Endothelial cell of umbilical vein (primary cell): ENCODE measurements around the gene MKRN1. TPM values are rescaled to one million over a fixed set of nuclear protein-coding genes. Genes with fewer than 3 reads are reported as not detected.

Experiments used
- BruUV-seq: library from RNA; stranded (reverse); fragments of 400-500 nt; replicated peaks from 2 replicates; lab custom pipeline; 2021; lab: Mats Ljungman, UMichigan
- CTCF ChIA-PET: fragments of 300-600, 350-600 bp; sonication (Branson Sonifier 250); formaldehyde crosslinking; loops from one replicate; lab custom pipeline; 2021; ENCODE audit warnings: antibody characterized with exemption, inconsistent platforms; lab: Charles Lee
- POLR2A ChIA-PET: fragments of 300-600, 350-600 bp; sonication (Branson Sonifier 250); formaldehyde crosslinking; loops from one replicate; lab custom pipeline; 2021; ENCODE audit warnings: antibody characterized with exemption, inconsistent platforms; lab: Charles Lee
- DNase-seq: peaks from one replicate; pipeline ENCODE4 v3.0.0-alpha.2; 2011; ENCODE audit warnings: low read depth, low spot score
- FAIRE-seq: peaks from 2 replicates; lab custom pipeline; 2011; peaks lifted over from hg19 to GRCh38; lab: Jason Lieb, UNC
- H2AFZ ChIP-seq: 2 replicates; pipeline ENCODE4 v1.6.0; 2012; ENCODE audit warnings: low read depth, low read length, control low read depth, inconsistent platforms
- H3K27ac ChIP-seq: 2 replicates; pipeline ENCODE4 v1.5.1; 2011; ENCODE audit warnings: low read depth, mild to moderate bottlenecking, control low read depth, low read length, moderate library complexity; ENCODE audit not compliant: insufficient read depth
- H3K27me3 ChIP-seq, 2 experiments: 2 replicates each; pipeline versions ENCODE4 v1.6.0 to v1.6.1; 2011; ENCODE audit warnings: low read length in 2 of 2, mixed read lengths in 1 of 2; ENCODE audit not compliant: control insufficient read depth in 2 of 2, insufficient read depth in 2 of 2
- H3K36me3 ChIP-seq, 2 experiments: 2 replicates in 1 of 2; 3 replicates in 1 of 2; pipeline ENCODE4 v1.5.1; 2011; ENCODE audit warnings: low read length in 2 of 2, mild to moderate bottlenecking in 1 of 2, moderate library complexity in 1 of 2; ENCODE audit not compliant: control insufficient read depth in 2 of 2, insufficient read depth in 2 of 2; ENCODE audit errors: extremely low read depth in 1 of 2
- H3K4me1 ChIP-seq: 3 replicates; pipeline ENCODE4 v1.5.1; 2011; ENCODE audit warnings: mild to moderate bottlenecking, low read length; ENCODE audit not compliant: control insufficient read depth, insufficient read depth; ENCODE audit errors: extremely low read depth
- H3K4me2 ChIP-seq: 2 replicates; pipeline ENCODE4 v1.6.1; 2011; ENCODE audit warnings: low read length, control low read depth, mixed read lengths; ENCODE audit not compliant: insufficient read depth
- H3K4me3 ChIP-seq, 3 experiments: fragments of 200-600 bp in 1 of 3; sonication (generic), shearing (Covaris generic) in 1 of 3; replicated peaks in 1 of 3; 2 replicates each; pipeline ENCODE4 v1.5.1; 2011 to 2016; ENCODE audit warnings: control low read depth in 3 of 3, low read length in 3 of 3, mild to moderate bottlenecking in 2 of 3, inconsistent platforms in 1 of 3, low read depth in 1 of 3, moderate library complexity in 1 of 3; ENCODE audit not compliant: insufficient read depth in 1 of 3
- H3K79me2 ChIP-seq: 2 replicates; pipeline ENCODE4 v1.6.0; 2012; ENCODE audit warnings: low read length, inconsistent platforms; ENCODE audit not compliant: control insufficient read depth, insufficient read depth
- H3K9ac ChIP-seq: replicated peaks from 2 replicates; pipeline ENCODE3; 2011; ENCODE audit warnings: low read length, control low read depth; ENCODE audit not compliant: insufficient read depth; ENCODE audit errors: extremely low read depth
- H3K9me1 ChIP-seq: replicated peaks from 3 replicates; pipeline ENCODE4 v1.6.0; 2011; ENCODE audit warnings: mild to moderate bottlenecking, low read length; ENCODE audit not compliant: control insufficient read depth, insufficient read depth; ENCODE audit errors: extremely low read depth
- H3K9me3 ChIP-seq: replicated peaks from 2 replicates; pipeline ENCODE4 v1.5.1; 2012; ENCODE audit warnings: low read length, inconsistent platforms; ENCODE audit not compliant: control insufficient read depth, insufficient read depth
- H4K20me1 ChIP-seq: replicated peaks from 2 replicates; pipeline ENCODE3; 2011; ENCODE audit warnings: mild to moderate bottlenecking, low read length; ENCODE audit not compliant: control insufficient read depth, insufficient read depth; ENCODE audit errors: extremely low read depth
- EZH2 ChIP-seq: IDR thresholded peaks from 2 replicates; pipeline ENCODE4 v1.6.1; 2012; ENCODE audit warnings: borderline replicate concordance, low read depth, mild to moderate bottlenecking, moderate library complexity, low read length, inconsistent platforms; ENCODE audit not compliant: severe bottlenecking
- FOS ChIP-seq: IDR thresholded peaks from 2 replicates; pipeline ENCODE4 v1.6.1; 2011; ENCODE audit warnings: mild to moderate bottlenecking, low read length, moderate library complexity, borderline replicate concordance; ENCODE audit not compliant: insufficient read depth
- GATA2 ChIP-seq: IDR thresholded peaks from 2 replicates; pipeline ENCODE4 v1.7.0; 2011; ENCODE audit warnings: low read depth, mild to moderate bottlenecking, moderate library complexity, mixed read lengths, low read length; ENCODE audit not compliant: insufficient read length, insufficient read depth
- JUN ChIP-seq: IDR thresholded peaks from 2 replicates; pipeline ENCODE4 v1.6.1; 2011; ENCODE audit warnings: borderline replicate concordance, low read depth; ENCODE audit not compliant: insufficient read length, insufficient read depth
- MYC ChIP-seq: IDR thresholded peaks from one replicate; pipeline ENCODE4 v1.6.1; 2011; ENCODE audit warnings: mild to moderate bottlenecking, low read depth, low read length
- POLR2A ChIP-seq: IDR thresholded peaks from 2 replicates; pipeline ENCODE4 v1.6.1; 2012; ENCODE audit warnings: low read depth, mild to moderate bottlenecking, control low read depth, low read length
- POLR2AphosphoS5 ChIP-seq: IDR thresholded peaks from 2 replicates; pipeline ENCODE4 v1.6.1; 2012; ENCODE audit warnings: low read depth, mild to moderate bottlenecking, control low read depth, low read length, moderate library complexity; ENCODE audit not compliant: insufficient read depth
- dilution Hi-C: fragments of 300-500 bp; cut with MboI; formaldehyde crosslinking; loops from one replicate; pipeline ENCODE4 v1.15.0; 2019; ENCODE audit warnings: low sequenced_read_pairs; ENCODE audit not compliant: extremely low pct_ligation_motif_present
- intact Hi-C: fragments of 100-400 bp; cut with micrococcal nuclease; formaldehyde crosslinking; loops from one replicate; pipeline ENCODE4 v1.10.0; 2022
- polyA plus RNA-seq, 4 experiments: library from polyadenylated mRNA; depleted of rRNA in 3 of 4; stranded (reverse) in 3 of 4; unstranded in 1 of 4; fragments of >200 nt; gene quantifications; 2 replicates each; pipeline versions ENCODE4 v1.2.1 to v1.2.3, GENCODE V29; 2011 to 2012; ENCODE audit warnings: missing spikeins in 1 of 4
- total RNA-seq: library from RNA; stranded (reverse); gene quantifications from 2 replicates; pipeline ENCODE4 v1.2.3, GENCODE V29; 2021
- TF ChIP-seq, protein P1 (sequence below): IDR thresholded peaks from 2 replicates; pipeline ENCODE4 v1.6.1; 2011; ENCODE audit not compliant: insufficient read depth, insufficient read length
- TF ChIP-seq, protein P2 (sequence below), 2 donors: IDR thresholded peaks; 1 replicate in 1 of 2; 2 replicates in 1 of 2; pipeline ENCODE4 v1.5.1; 2011; ENCODE audit warnings: low read length in 2 of 2, mild to moderate bottlenecking in 2 of 2, moderate library complexity in 2 of 2, control low read depth in 1 of 2, inconsistent platforms in 1 of 2, low read depth in 1 of 2; ENCODE audit not compliant: insufficient read depth in 1 of 2; ENCODE audit errors: extremely low read depth in 1 of 2

Gene MKRN1
- total and polyA plus RNA-seq, 2 donors (not counting 3 experiments of a cell fraction or from before 2014, with no cell fraction given) = 24.9 to 52.2 TPM

DNA sequence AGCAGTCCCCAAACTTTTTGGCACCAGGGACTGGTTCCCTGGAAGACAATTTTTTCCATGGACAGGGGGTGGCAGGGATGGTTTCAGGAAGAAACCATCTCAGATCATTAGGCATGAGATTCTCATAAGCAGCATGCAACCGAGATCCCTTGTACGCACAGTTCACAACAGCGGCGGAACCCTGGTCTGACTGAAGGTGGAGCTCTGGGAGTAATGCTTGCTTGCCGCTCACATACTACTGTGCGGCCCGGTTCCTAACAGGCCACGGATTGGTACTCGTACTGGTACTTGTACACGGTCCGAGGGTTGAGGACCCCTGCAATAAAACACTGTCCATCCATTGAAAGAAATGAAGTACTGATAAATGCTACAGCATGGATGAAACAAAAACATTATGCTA is 32.8 kb downstream of the MKRN1 start:
- DNase-seq = no peak
- H3K36me3 ChIP-seq = no peaks in the 10 kb centered on the region
- no peaks in the 10 kb centered on the region for H4K20me1 ChIP-seq
- no peaks in the 10 kb centered on the region for H3K27me3 ChIP-seq
- H3K9me3 ChIP-seq = no peaks in the 10 kb centered on the region
- no peak overlapping the region for H3K4me3 ChIP-seq
- H3K9ac ChIP-seq = no peak overlapping the region
- no peak overlapping the region for H3K4me2 ChIP-seq
- POLR2A ChIA-PET = no interaction called here
- no peaks in the 10 kb centered on the region for H3K9me1 ChIP-seq
- no peak for FAIRE-seq
- H2AFZ ChIP-seq = no peak overlapping the region
- H3K4me1 ChIP-seq = peaks cover 8% of the 10 kb centered on the region
- CTCF ChIA-PET = interaction anchor here (0.6 kb wide), 1 partner anchor 980 kb away, joined by 3 read pairs; no protein-coding TSS in a partner anchor
- intact Hi-C loops (no loop called here), dilution Hi-C loops (no loop called here)
- BruUV-seq = no TSS peak
- H3K79me2 ChIP-seq = no peaks in the 10 kb centered on the region
- H3K27ac ChIP-seq = no peak overlapping the region
- no peak for TF ChIP-seq EZH2
- TF ChIP-seq JUN = no peak
- no peak for TF ChIP-seq POLR2AphosphoS5
- TF ChIP-seq, protein P1, sequence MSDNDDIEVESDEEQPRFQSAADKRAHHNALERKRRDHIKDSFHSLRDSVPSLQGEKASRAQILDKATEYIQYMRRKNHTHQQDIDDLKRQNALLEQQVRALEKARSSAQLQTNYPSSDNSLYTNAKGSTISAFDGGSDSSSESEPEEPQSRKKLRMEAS = no peak
- no peak for TF ChIP-seq GATA2
- no peak for TF ChIP-seq FOS
- no peak for TF ChIP-seq POLR2A
- no peak for TF ChIP-seq MYC
- TF ChIP-seq, protein P2, sequence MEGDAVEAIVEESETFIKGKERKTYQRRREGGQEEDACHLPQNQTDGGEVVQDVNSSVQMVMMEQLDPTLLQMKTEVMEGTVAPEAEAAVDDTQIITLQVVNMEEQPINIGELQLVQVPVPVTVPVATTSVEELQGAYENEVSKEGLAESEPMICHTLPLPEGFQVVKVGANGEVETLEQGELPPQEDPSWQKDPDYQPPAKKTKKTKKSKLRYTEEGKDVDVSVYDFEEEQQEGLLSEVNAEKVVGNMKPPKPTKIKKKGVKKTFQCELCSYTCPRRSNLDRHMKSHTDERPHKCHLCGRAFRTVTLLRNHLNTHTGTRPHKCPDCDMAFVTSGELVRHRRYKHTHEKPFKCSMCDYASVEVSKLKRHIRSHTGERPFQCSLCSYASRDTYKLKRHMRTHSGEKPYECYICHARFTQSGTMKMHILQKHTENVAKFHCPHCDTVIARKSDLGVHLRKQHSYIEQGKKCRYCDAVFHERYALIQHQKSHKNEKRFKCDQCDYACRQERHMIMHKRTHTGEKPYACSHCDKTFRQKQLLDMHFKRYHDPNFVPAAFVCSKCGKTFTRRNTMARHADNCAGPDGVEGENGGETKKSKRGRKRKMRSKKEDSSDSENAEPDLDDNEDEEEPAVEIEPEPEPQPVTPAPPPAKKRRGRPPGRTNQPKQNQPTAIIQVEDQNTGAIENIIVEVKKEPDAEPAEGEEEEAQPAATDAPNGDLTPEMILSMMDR (IDR thresholded peaks at IDR 0.05; ENCODE audit: extremely low read depth in 1 of 2, insufficient read depth in 1 of 2, low read depth in 1 of 2, low read length in 2 of 2) = no peak
